MM.1S (cell line): Measurements from ENCODE around the gene VSTM2L.

Experiments used
- DNase-seq: peaks from one replicate; pipeline ENCODE4 v3.0.0-alpha.2; 2015
- H2AFZ ChIP-seq: fragments of 300-600 bp; sonication (generic); 2 replicates; pipeline ENCODE4 v1.6.0; 2016; ENCODE audit warnings: antibody characterized with exemption, low read length
- H3F3A ChIP-seq: fragments of 300-600 bp; sonication (generic); 2 replicates; pipeline ENCODE4 v1.6.1; 2016; ENCODE audit warnings: mild to moderate bottlenecking, antibody characterized with exemption, low read length, moderate library complexity, mixed read lengths; ENCODE audit not compliant: insufficient read depth
- H3K27ac ChIP-seq: fragments of 300-600 bp; sonication (generic); 2 replicates; pipeline ENCODE4 v1.5.1; 2016; ENCODE audit warnings: mild to moderate bottlenecking, low read length
- H3K27me3 ChIP-seq: fragments of 300-600 bp; sonication (generic); replicated peaks from 2 replicates; pipeline ENCODE4 v1.6.0; 2016; ENCODE audit warnings: low read length; ENCODE audit not compliant: insufficient read depth
- H3K36me3 ChIP-seq: fragments of 300-600 bp; sonication (generic); replicated peaks from 2 replicates; pipeline ENCODE4 v1.6.1; 2016; ENCODE audit warnings: mild to moderate bottlenecking, low read length, mixed read lengths; ENCODE audit not compliant: insufficient read depth
- H3K4me1 ChIP-seq: fragments of 300-600 bp; sonication (generic); 2 replicates; pipeline ENCODE4 v1.6.1; 2016; ENCODE audit warnings: low read length, mixed read lengths
- H3K4me2 ChIP-seq: fragments of 300-600 bp; sonication (generic); 2 replicates; pipeline ENCODE4 v1.6.0; 2016; ENCODE audit warnings: low read depth, low read length
- H3K4me3 ChIP-seq: fragments of 300-600 bp; sonication (generic); 2 replicates; pipeline ENCODE4 v1.5.1; 2016; ENCODE audit warnings: low read length, mixed read lengths
- H3K79me2 ChIP-seq: fragments of 300-600 bp; sonication (generic); 2 replicates; pipeline ENCODE4 v1.6.1; 2016; ENCODE audit warnings: mixed run types, low read length, mixed read lengths
- H3K9ac ChIP-seq: fragments of 300-600 bp; sonication (generic); 2 replicates; pipeline ENCODE4 v1.6.1; 2016; ENCODE audit warnings: low read length, mixed read lengths
- H3K9me2 ChIP-seq: fragments of 300-600 bp; sonication (generic); replicated peaks from 2 replicates; pipeline ENCODE4 v1.6.1; 2016; ENCODE audit warnings: mild to moderate bottlenecking, low read length, mixed read lengths; ENCODE audit not compliant: insufficient read depth
- H3K9me3 ChIP-seq: fragments of 300-600 bp; sonication (generic); replicated peaks from 2 replicates; pipeline ENCODE4 v1.6.1; 2016; ENCODE audit warnings: mild to moderate bottlenecking, low read length, mixed read lengths; ENCODE audit not compliant: insufficient read depth
- H4K20me1 ChIP-seq: fragments of 300-600 bp; sonication (generic); 2 replicates; pipeline ENCODE4 v1.6.1; 2016; ENCODE audit warnings: mild to moderate bottlenecking, low read length, moderate library complexity, mixed read lengths; ENCODE audit not compliant: insufficient read depth
- CTCF ChIP-seq: fragments of 300-600 bp; sonication (generic); IDR thresholded peaks from 2 replicates; pipeline ENCODE4 v1.5.1; 2016; ENCODE audit warnings: antibody characterized with exemption, low read length, mixed read lengths
- EZH2 ChIP-seq: fragments of 300-600 bp; sonication (generic); optimal IDR thresholded peaks from 2 replicates; pipeline ENCODE3; 2017; ENCODE audit warnings: low read depth, mild to moderate bottlenecking, antibody characterized with exemption, low read length, mixed read lengths
- EZH2phosphoT487 ChIP-seq: fragments of 300-600 bp; sonication (generic); IDR thresholded peaks from 2 replicates; pipeline ENCODE4 v1.6.1; 2018; ENCODE audit warnings: antibody characterized with exemption, low read length

Gene VSTM2L

GRCh38 chr20:37866051-37866450 is 36.9 kb upstream of the VSTM2L start:
- no peak overlapping the region for H3K4me2 ChIP-seq
- no peaks in the 10 kb centered on the region for H3K9me2 ChIP-seq
- no peaks in the 10 kb centered on the region for H3K9me3 ChIP-seq
- DNase-seq: no peak
- no peak overlapping the region for H3K9ac ChIP-seq
- H3K27me3 ChIP-seq: no peaks in the 10 kb centered on the region
- no peak overlapping the region for H3K27ac ChIP-seq
- H3K36me3 ChIP-seq: no peaks in the 10 kb centered on the region
- no peaks in the 10 kb centered on the region for H3F3A ChIP-seq
- H3K79me2 ChIP-seq: no peaks in the 10 kb centered on the region
- H4K20me1 ChIP-seq: no peaks in the 10 kb centered on the region
- TF ChIP-seq EZH2phosphoT487 (no peak), CTCF (no peak), EZH2 (no peak)
- no peaks in the 10 kb centered on the region for H3K4me1 ChIP-seq
- H2AFZ ChIP-seq: no peak overlapping the region
- H3K4me3 ChIP-seq: no peak overlapping the region

GRCh38 chr20:37867289-37868195 is 35.4 kb upstream of the VSTM2L start:
- Histone ChIP-seq H3K79me2 (no peaks in the 10 kb centered on the region), H4K20me1 (no peaks in the 10 kb centered on the region), H2AFZ (no peak overlapping the region), H3K9me2 (no peaks in the 10 kb centered on the region), H3K9ac (no peak overlapping the region), H3K27me3 (no peaks in the 10 kb centered on the region), H3K4me2 (no peak overlapping the region), H3K4me3 (no peak overlapping the region), H3K36me3 (no peaks in the 10 kb centered on the region), H3K9me3 (no peaks in the 10 kb centered on the region), H3K4me1 (no peaks in the 10 kb centered on the region), H3F3A (no peaks in the 10 kb centered on the region), H3K27ac (no peak overlapping the region)
- no peak for DNase-seq
- TF ChIP-seq CTCF: no peak
- TF ChIP-seq EZH2phosphoT487: no peak
- TF ChIP-seq EZH2: no peak

GRCh38 chr20:37868851-37869333 is 34.0 kb upstream of the VSTM2L start:
- H3K4me3 ChIP-seq: no peak overlapping the region
- no peaks in the 10 kb centered on the region for H3K36me3 ChIP-seq
- no peaks in the 10 kb centered on the region for H3K9me2 ChIP-seq
- no peak overlapping the region for H3K4me2 ChIP-seq
- no peaks in the 10 kb centered on the region for H3K79me2 ChIP-seq
- no peaks in the 10 kb centered on the region for H3F3A ChIP-seq
- no peak for DNase-seq
- no peak overlapping the region for H2AFZ ChIP-seq
- no peak overlapping the region for H3K9ac ChIP-seq
- H3K4me1 ChIP-seq: no peaks in the 10 kb centered on the region
- H3K27me3 ChIP-seq: no peaks in the 10 kb centered on the region
- no peak overlapping the region for H3K27ac ChIP-seq
- no peaks in the 10 kb centered on the region for H4K20me1 ChIP-seq
- H3K9me3 ChIP-seq: no peaks in the 10 kb centered on the region
- no peak for TF ChIP-seq EZH2
- TF ChIP-seq EZH2phosphoT487: no peak
- TF ChIP-seq CTCF: no peak
